Suppressor macrophage treated with lipopolysaccharide for 4 hours (primary cell): ENCODE measurements around the gene EXOC2.
"Not testable (repeated sequence)": the region's sequence is repeated elsewhere in the genome, so short reads cannot be mapped to it uniquely, and the experiment has no call there.

Source experiments
- DNase-seq: peaks from one replicate; pipeline ENCODE4 v3.0.0-alpha.2; 2020

Gene EXOC2

DNA sequence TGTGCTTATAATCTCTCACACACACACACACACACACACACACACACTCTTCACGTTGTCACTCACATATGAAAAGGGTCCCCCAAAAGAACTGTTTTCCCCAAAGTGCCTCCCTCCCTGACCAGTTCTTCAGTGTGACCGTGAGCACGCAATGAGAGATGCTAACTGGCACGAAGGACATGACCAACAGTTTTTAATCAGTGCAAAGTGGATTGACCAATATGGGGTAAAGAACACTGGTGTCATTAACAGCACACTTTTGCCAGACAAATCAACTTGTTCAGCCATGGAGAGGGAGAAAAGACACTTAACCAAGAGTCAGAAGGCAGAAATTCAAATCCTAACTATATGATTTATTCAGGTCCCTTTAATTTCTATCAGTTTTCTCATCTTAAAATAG lies 15.0 kb downstream of the EXOC2 start:
- DNase-seq: no peak

DNA sequence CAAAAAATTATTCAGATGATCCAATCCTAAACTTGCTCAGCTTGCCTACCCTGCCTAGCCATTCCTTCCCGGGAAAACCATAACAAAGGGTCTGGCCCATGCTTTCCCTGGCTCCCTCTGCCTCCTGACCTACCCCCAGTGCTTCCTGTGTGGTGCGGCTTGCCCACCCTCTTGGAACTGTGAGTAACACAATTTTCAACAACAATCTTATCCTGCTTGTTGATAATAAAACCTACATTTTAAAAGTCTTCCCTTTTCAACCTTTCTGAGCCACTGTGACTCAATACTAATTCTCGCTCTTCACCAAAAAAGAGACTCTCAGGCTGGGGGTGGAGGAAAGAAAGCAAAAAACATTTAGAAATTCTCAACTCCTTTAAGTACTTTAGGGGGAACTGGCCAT lies 18.0 kb downstream of the EXOC2 start:
- no peak for DNase-seq

DNA sequence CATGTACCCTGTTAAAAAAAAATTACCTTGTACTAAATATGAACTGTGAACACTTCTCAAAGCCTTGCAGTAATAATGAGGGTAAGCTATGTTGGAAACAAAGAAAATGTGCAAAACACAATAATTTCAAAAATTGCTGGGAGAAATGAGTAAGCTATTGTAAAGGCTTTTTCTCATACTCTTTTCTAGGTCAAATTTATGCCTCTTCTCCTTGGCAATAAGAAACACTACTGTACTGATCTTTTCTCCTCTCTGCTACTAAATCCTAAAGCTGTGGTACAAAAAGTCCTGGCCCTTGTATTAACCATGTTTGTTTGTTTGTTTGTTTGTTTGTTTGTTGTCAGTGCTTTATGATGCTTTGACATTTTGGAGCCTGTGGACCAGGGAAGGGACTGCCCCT lies 18.5 kb downstream of the EXOC2 start:
- DNase-seq: no peak

- DNase-seq: no peak
Measured at GRCh38 chr6:667253-667927, 25.5 kb downstream of the EXOC2 start.

GRCh38 chr6:665403-666267 lies 27.3 kb downstream of the EXOC2 start:
- no peak for DNase-seq

- not testable (repeated sequence) for DNase-seq
Measured at GRCh38 chr6:663788-664187, 29.2 kb downstream of the EXOC2 start.

DNA sequence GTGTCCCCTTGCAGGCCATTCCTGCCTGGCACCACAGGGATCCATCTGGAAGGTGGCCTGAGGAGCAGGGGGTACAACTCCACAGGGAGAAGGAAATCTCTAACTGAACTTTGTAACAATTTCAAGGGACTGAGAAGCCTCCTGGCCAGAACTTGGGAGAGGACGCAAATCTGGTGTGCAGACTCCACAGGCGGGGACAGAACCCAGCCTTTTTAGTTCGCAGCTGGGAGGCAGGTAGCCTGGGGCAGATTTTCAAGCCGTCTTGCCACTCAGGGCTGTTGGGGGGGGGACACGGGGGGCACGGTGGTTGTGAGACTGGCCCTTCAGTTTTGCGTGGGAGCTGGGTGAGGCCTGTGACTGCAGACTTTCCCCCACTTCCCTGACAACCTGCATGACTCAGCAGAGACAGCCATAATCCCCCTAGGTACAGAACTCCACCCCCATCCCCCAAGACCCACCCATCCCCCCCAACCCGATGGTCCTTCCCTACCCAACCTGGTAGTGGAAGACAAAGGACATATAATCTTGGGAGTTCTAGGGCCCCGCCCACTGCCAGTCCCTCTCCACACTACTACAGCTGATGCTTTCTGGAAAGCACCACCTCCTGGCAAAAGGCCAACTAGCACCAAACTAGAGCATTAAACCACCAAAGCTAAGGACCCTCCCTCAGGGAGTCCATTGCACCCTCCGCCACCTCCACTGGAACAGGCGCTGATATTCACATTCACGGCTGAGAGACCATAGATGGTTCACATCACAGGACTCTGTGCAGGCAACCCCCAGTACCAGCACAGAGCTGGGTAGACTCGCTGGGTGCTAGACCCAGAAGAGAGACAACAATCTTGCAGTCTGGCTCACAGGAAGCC lies 33.0 kb downstream of the EXOC2 start:
- no peak for DNase-seq

DNA sequence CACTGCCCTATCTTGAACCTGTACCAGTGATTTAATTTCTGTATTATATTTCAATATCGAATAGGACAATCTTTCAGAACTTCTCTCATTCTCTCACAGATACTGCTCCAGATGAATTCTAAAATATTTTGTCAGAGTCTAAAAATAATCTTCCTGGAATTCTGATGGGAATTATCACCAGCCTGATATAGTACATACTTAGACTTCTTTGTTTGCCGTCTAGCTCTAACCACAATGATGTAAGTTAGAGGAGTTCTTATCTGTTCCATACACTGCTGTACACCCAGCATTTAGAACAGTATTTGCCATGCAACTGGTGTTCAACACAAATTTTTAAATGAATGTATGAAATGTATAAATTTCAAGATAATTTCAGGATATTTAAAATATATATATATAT lies 34.7 kb downstream of the EXOC2 start:
- DNase-seq: no peak

DNA sequence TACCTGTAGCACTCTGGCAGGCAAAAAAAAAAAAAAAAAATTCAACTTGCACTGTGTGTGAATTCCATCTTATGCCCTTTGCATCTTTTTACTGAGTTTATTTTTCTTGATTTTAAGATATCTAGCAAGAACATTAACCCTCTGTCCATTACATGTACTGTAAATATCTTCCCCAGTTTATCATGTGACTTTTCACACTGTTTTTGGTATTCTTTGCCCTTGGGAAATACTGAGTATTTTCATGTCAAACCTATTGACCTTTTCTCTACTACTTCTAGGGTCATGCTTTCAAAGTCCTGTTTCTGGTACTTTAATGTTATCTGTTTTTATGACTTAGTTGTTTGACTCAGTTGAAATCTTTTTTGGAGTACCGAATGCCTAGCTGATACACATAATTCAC lies 35.2 kb downstream of the EXOC2 start:
- no peak for DNase-seq

GRCh38 chr6:656460-657252 lies 36.3 kb downstream of the EXOC2 start, which contains the start of gene HUS1B:
HUS1B (minus strand) TSS chr6:657100; CDS start chr6:656944, 156 bp downstream.
- no peak for DNase-seq

GRCh38 chr6:654136-654535 lies 38.8 kb downstream of the EXOC2 start:
- no peak for DNase-seq

GRCh38 chr6:652865-653264 lies 40.1 kb downstream of the EXOC2 start:
- no peak for DNase-seq

DNA sequence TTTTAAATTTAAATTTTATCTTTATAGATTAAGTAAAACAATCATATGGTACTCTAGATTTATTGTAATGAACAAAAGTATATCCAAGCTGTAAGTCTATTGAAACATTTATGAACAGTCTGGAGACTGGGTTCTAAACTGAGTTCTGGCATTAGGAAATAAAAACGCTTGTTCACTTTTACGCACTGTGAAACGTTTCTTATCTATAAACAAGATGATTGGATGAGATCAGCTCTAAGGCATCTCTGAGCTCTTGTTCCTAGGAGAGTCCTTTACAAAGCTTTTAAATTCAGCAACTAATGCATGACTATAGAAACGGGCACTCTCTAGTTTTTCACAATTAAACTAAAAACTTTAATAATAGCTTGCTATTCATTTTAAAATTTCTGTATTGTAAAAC lies 42.8 kb downstream of the EXOC2 start:
- DNase-seq: no peak

DNA sequence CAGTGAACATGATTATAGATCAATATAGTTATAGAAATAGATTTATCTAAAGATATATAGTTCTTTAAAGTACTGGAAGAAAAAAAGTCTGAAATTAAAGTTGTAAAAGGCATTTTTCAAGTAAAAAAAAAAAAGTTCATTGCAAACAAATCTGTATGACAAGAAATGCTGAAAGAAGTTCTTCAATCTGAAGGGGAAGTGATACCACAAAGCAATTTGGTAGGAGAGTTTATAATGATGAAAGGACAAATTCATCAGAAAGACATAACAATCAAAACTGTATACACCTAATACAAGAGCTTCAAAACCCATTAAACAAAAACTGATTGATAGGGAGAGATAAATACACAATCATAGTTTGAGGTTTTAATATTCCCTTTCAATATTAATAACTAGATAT lies 50.1 kb downstream of the EXOC2 start:
- DNase-seq: peak; percentile 25

DNA sequence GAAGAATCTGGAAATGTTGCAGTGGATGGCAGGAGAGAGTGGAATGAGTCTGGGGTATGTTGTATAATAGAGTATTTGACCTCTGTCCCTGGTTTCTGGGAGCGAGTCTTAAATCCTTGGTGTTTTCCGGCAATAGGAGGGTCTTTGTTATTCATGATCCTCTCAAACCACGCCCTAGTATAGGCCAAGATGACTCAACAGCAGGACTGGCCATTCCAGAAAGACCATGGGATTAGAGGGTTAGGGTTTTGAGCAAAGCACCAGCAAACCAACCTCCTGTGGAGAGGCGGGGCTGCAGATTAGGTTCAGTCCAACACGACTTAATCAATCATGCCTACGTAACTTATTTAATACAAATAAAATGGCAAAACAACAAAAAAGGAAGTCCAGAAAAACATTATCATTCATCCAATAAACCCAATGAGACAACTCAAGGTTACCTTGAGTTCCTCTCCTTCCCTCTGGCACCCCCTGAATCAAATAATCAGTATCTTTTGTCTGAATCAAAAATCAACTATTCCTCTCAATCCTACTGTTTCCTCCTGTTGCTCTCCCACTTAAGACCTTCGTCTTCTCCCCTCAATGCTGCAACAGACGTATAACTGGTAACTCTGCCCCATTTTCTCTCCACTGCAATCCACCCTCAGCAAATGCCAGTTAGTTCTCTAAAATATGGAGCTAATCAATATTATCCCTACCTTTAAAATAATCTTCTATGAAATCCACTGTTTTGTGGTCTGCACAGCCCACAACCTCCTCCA lies 51.5 kb downstream of the EXOC2 start:
- DNase-seq: no peak

- no peak for DNase-seq
Measured at GRCh38 chr6:636488-636887, 56.5 kb downstream of the EXOC2 start.

- no peak for DNase-seq
Measured at GRCh38 chr6:635233-635632, 57.7 kb downstream of the EXOC2 start.

DNA sequence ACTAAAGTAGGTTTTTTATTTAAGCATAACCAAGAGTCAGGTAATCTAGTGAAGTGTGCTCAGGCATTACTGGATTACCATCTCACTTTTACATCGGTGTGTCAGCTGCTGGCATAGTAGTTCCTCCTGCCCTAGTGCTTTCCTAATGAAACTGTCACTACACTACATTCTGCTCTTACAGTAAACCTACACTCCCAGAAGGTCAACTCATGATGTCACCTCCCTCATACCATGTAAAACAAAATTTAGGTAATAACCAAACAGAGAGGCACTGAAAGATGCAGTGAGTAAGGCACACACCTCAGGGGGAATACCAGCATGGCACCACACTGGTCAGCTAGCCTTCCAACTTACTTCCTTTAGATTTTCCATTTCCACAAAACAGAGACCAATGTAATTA lies 59.3 kb downstream of the EXOC2 start:
- no peak for DNase-seq

- DNase-seq: no peak
Measured at GRCh38 chr6:628766-629165, 64.2 kb downstream of the EXOC2 start.

DNA sequence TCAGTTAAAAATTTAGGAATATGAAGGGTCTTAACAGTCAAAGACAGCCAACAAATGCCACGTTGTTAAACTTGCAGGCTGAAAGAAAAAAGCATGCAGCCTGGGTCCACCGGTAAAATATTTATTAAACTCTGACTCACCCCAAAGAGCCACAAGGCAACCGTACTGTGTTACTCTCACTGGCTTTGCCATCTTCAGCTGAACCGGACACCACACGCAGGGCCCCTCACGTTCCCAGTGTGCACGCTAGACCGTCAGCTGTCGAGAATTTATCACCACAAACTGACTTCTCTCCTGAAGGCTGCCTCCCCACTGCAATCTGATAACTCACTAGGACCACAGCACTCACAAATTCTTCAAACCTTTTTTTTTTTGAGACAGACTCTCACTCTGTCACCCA lies 66.7 kb downstream of the EXOC2 start:
- DNase-seq: no peak

GRCh38 chr6:624979-625378 lies 68.0 kb downstream of the EXOC2 start:
- DNase-seq: no peak

DNA sequence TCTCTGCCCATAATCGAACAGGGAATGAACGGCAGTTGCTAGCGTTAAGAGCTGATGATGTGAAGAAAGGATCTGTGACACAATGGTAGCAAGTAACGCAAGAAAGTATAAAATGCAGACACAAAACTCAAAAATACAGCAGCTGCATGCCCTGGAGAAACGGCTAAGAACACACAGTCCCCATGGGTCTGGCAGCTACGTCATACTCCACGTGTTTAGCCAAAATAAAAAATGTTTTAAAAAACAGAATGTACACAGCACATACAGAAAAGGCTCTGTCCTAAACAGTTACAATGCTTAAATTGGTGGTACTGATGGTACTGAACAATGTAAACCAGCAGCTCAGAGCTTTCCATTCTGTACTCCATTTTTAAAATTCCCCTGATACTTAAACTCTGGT lies 70.5 kb downstream of the EXOC2 start:
- DNase-seq: no peak
